ENCODE data around the gene SMIM20.

SMIM20 gene

DNA sequence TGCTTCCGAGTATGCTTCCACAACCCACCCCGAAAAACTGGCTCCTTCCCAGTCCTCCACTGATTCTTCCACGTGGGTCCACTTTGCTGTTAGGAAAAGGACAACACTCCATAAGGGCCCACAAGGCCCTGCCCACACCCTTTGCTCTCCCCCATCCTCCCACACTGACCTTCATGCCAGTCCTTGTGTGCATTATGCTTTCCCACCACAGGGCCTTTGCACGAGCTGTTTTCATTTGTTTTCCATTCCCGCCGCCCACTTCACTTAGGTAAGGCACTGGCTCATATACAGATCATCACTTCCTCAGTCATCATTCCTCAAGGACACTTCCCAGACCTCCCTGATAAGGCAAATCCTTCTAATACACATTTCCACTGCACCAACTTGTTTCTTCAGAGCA lies 34.4 kb upstream of the SMIM20 start:
- no peak for TF ChIP-seq POLR2AphosphoS5 (IDR thresholded peaks at IDR 0.05; ENCODE audit: low read depth, low read length)
- TF ChIP-seq TAF1 (IDR thresholded peaks at IDR 0.05; ENCODE audit: borderline replicate concordance, low read depth, low read length), result no peak
- TF ChIP-seq POLR2A (IDR thresholded peaks at IDR 0.05; ENCODE audit: low read depth, low read length), result no peak
- FAIRE-seq, result peak; percentile 86

GRCh38 chr4:25879991-25880651 lies 33.9 kb upstream of the SMIM20 start:
- TF ChIP-seq POLR2AphosphoS5 (IDR thresholded peaks at IDR 0.05; ENCODE audit: low read depth, low read length) (no peak), POLR2A (IDR thresholded peaks at IDR 0.05; ENCODE audit: low read depth, low read length) (no peak), TAF1 (IDR thresholded peaks at IDR 0.05; ENCODE audit: borderline replicate concordance, low read depth, low read length) (no peak)
- FAIRE-seq, result no peak
- DNase-seq (ENCODE audit: insufficient read length), result no peak

More for the DNA sequence above, 34.4 kb upstream of the SMIM20 start:
- DNase-seq (ENCODE audit: insufficient read length), result no peak

- DNase-seq (ENCODE audit: insufficient read length) (no peak), FAIRE-seq (peak; percentile 68)
- no peak for TF ChIP-seq TAF1 (IDR thresholded peaks at IDR 0.05; ENCODE audit: borderline replicate concordance, low read depth, low read length)
- no peak for TF ChIP-seq POLR2A (IDR thresholded peaks at IDR 0.05; ENCODE audit: low read depth, low read length)
- no peak for TF ChIP-seq POLR2AphosphoS5 (IDR thresholded peaks at IDR 0.05; ENCODE audit: low read depth, low read length)
Observed at GRCh38 chr4:25881193-25881592, 32.8 kb upstream of the SMIM20 start.

GRCh38 chr4:25882226-25882625 lies 31.8 kb upstream of the SMIM20 start:
- FAIRE-seq (no peak), DNase-seq (ENCODE audit: insufficient read length) (no peak)
- no peak for TF ChIP-seq POLR2AphosphoS5 (IDR thresholded peaks at IDR 0.05; ENCODE audit: low read depth, low read length)

GRCh38 chr4:25883565-25883964 lies 30.5 kb upstream of the SMIM20 start:
- DNase-seq (ENCODE audit: insufficient read length) (no peak), FAIRE-seq (no peak)
- TF ChIP-seq POLR2A (IDR thresholded peaks at IDR 0.05; ENCODE audit: low read depth, low read length) (no peak), POLR2AphosphoS5 (IDR thresholded peaks at IDR 0.05; ENCODE audit: low read depth, low read length) (no peak), TAF1 (IDR thresholded peaks at IDR 0.05; ENCODE audit: borderline replicate concordance, low read depth, low read length) (no peak)

GRCh38 chr4:25884031-25884782 lies 29.8 kb upstream of the SMIM20 start:
- DNase-seq (ENCODE audit: insufficient read length) (no peak), FAIRE-seq (peak; percentile 85)
- no peak for TF ChIP-seq POLR2AphosphoS5 (IDR thresholded peaks at IDR 0.05; ENCODE audit: low read depth, low read length)
- TF ChIP-seq TAF1 (IDR thresholded peaks at IDR 0.05; ENCODE audit: borderline replicate concordance, low read depth, low read length), result no peak
- no peak for TF ChIP-seq POLR2A (IDR thresholded peaks at IDR 0.05; ENCODE audit: low read depth, low read length)

- DNase-seq (ENCODE audit: insufficient read length), result no peak
- no peak for FAIRE-seq
- TF ChIP-seq POLR2A (IDR thresholded peaks at IDR 0.05; ENCODE audit: low read depth, low read length) (no peak), TAF1 (IDR thresholded peaks at IDR 0.05; ENCODE audit: borderline replicate concordance, low read depth, low read length) (no peak), POLR2AphosphoS5 (IDR thresholded peaks at IDR 0.05; ENCODE audit: low read depth, low read length) (no peak)
Observed at GRCh38 chr4:25888781-25889180, 25.2 kb upstream of the SMIM20 start.

DNA sequence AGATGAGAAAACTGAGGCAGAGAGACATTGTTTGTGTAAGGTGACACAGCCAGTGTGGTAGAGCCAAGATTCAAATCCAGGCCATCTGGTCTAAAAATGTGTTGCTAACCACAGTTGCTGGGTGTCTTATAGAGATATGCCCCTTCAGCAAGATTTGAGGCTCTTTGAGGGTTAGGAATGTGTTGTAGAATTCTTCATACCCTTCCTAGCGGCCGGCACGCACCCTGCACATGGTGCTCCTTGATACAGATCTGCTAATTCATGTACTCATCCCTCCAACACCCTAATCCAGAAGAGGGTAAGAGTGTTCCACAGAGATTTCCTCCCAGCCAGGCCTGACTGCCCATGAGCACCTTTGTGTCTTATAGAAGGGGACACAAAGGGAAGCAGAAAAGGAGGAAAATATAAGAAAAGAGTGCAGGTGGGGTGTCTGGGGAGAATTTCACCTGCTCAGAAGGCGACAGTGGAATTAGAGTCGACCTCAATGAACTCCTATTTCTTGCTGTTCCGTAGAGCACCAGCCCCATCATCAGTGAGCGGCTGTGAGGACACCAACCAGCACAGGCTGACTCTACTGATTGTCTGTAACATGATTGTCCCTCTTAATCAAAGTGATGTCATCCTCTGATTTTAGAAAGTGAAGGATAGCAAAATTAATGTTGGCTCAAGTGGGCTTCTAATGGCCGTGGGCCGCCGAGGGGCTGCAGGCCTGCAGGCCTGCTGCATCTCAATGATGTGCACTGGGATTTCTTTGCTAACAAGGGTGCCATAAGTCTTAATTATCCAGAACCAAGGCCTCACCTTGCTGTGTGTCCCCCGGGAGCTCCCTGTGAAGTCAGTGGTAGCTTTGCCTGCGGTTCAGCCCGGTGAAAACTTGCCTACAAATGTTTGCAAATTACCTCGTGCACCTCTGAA lies 24.2 kb upstream of the SMIM20 start:
- no peak for DNase-seq (ENCODE audit: insufficient read length)
- TF ChIP-seq POLR2A (IDR thresholded peaks at IDR 0.05; ENCODE audit: low read depth, low read length) (no peak), POLR2AphosphoS5 (IDR thresholded peaks at IDR 0.05; ENCODE audit: low read depth, low read length) (no peak), TAF1 (IDR thresholded peaks at IDR 0.05; ENCODE audit: borderline replicate concordance, low read depth, low read length) (no peak)
- FAIRE-seq, result no peak

DNA sequence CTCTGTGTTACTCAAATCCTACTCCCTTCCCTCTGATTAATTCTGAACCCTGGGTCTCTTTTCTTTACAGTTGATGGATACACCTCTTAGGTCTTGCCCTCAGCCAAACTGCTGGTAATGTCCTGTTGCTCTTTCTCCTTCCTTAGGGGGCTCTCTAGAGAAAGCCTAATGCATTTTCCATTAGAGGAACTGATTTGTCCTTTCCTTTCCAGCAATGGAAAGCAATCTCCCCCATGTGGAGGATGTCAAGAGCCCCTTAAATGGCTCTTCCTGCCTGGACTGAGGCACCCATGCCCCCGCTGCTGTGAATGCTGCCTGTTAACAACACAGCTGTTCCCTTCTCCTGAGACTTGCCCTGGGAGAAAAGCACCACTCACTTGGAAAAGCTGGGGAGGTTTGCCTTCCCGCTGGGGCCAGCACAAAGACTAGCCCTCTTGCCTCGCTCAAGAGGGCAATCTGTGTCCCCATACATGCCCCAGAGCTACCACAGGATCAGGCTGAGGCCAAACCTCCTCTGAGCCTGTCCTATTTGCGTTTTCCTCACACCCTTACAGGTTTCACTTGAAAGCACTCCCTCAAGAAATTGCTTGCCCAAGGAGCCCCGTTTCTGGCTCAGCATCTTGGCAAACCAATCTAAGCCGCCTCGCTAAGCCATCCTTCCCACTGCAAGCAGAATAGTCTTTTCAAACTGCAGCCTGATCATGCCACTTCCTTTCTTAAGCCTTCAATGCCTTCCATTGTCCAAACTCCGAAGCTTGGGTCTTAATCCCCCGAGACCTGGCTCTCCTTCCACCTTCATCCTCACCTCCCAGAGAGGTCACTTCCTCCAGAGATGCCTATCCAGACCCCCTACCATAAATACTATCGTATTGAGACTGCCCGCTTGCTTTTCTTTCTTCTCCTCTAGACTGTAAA lies 23.2 kb upstream of the SMIM20 start:
- FAIRE-seq, result no peak
- DNase-seq (ENCODE audit: insufficient read length), result no peak
- TF ChIP-seq TAF1 (IDR thresholded peaks at IDR 0.05; ENCODE audit: borderline replicate concordance, low read depth, low read length) (no peak), POLR2AphosphoS5 (IDR thresholded peaks at IDR 0.05; ENCODE audit: low read depth, low read length) (no peak), POLR2A (IDR thresholded peaks at IDR 0.05; ENCODE audit: low read depth, low read length) (no peak)

DNA sequence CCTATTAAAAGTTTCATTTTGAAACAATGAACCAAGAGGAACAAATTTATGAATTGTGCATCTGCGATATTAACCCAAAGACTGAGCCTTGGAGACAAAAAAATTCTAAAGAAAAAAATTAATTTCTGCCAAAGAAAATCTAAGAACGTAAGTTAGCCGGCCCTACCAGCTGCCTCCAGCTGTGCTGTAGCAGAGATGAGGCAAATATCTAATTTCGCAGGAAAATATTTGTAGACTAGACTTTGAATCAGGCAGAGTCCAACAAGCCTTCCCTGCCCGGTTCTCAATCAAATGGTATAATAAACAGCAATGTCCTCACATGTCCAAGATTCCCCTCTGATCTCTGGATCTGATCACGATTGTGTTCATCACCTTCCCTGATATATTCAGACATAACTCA lies 21.2 kb upstream of the SMIM20 start:
- FAIRE-seq, result no peak
- DNase-seq (ENCODE audit: insufficient read length), result no peak

More for the DNA sequence above, 21.2 kb upstream of the SMIM20 start:
- TF ChIP-seq POLR2A (IDR thresholded peaks at IDR 0.05; ENCODE audit: low read depth, low read length), result no peak
- TF ChIP-seq TAF1 (IDR thresholded peaks at IDR 0.05; ENCODE audit: borderline replicate concordance, low read depth, low read length), result no peak
- no peak for TF ChIP-seq POLR2AphosphoS5 (IDR thresholded peaks at IDR 0.05; ENCODE audit: low read depth, low read length)

Measured in GM12892 (cell line).